CD4-positive, alpha-beta T cell treated with Interleukin-2 at 100 ng/mL for 4 hours (primary cell): Measurements from ENCODE around the gene MTARC2.

Source experiments
- DNase-seq: peaks from one replicate; pipeline ENCODE4 v3.0.0-alpha.2; 2020; ENCODE audit warnings: low spot score

MTARC2 gene

GRCh38 chr1:220803401-220804201, 55.5 kb downstream of the MTARC2 start:
- peak; percentile 23 for DNase-seq

GRCh38 chr1:220804202-220804586, 56.1 kb downstream of the MTARC2 start:
- no peak for DNase-seq

- DNase-seq = no peak
Measured at GRCh38 chr1:220806408-220806807, 58.3 kb downstream of the MTARC2 start.

GRCh38 chr1:220807726-220808125, 59.6 kb downstream of the MTARC2 start:
- DNase-seq = no peak

- DNase-seq = no peak
Measured at GRCh38 chr1:220808345-220809186, 60.4 kb downstream of the MTARC2 start.

- no peak for DNase-seq
Measured at GRCh38 chr1:220809187-220809550, 61.0 kb downstream of the MTARC2 start.

- no peak for DNase-seq
Measured at GRCh38 chr1:220809704-220810103, 61.6 kb downstream of the MTARC2 start.

GRCh38 chr1:220810179-220810653, 62.1 kb downstream of the MTARC2 start:
- peak; percentile 65 for DNase-seq

GRCh38 chr1:220810963-220811362, 62.8 kb downstream of the MTARC2 start:
- no peak for DNase-seq

- no peak for DNase-seq
Measured at GRCh38 chr1:220811695-220812094, 63.6 kb downstream of the MTARC2 start.

- DNase-seq = no peak
Measured at GRCh38 chr1:220812308-220812707, 64.2 kb downstream of the MTARC2 start.

GRCh38 chr1:220813013-220813412, 64.9 kb downstream of the MTARC2 start:
- no peak for DNase-seq

- no peak for DNase-seq
Measured at GRCh38 chr1:220815409-220815808, 67.3 kb downstream of the MTARC2 start.

GRCh38 chr1:220817907-220818306, 69.8 kb downstream of the MTARC2 start:
- DNase-seq = no peak

- no peak for DNase-seq
Measured at GRCh38 chr1:220818421-220819173, 70.5 kb downstream of the MTARC2 start.

- no peak for DNase-seq
Measured at GRCh38 chr1:220819467-220820026, 71.4 kb downstream of the MTARC2 start.

- no peak for DNase-seq
Measured at GRCh38 chr1:220824031-220824989, 76.2 kb downstream of the MTARC2 start.

GRCh38 chr1:220825819-220826551, 77.9 kb downstream of the MTARC2 start:
- no peak for DNase-seq

GRCh38 chr1:220826729-220827128, 78.6 kb downstream of the MTARC2 start:
- DNase-seq = no peak
